A673 (cell line): ENCODE data around the gene LMF1.

Experiments used
- CTCF ChIP-seq: fragments of 300-800, 200-600 bp; sonication (generic); conservative IDR thresholded peaks from 2 replicates; pipeline ENCODE4 v1.5.1; 2017; ENCODE audit warnings: low read depth, mild to moderate bottlenecking, antibody characterized with exemption, low read length, moderate library complexity, mixed read lengths
- EZH2 ChIP-seq: fragments of 200-600 bp; sonication (generic); IDR thresholded peaks from 2 replicates; pipeline ENCODE4 v1.6.1; 2017; ENCODE audit warnings: borderline replicate concordance, low read depth, mild to moderate bottlenecking, mixed read lengths, antibody characterized with exemption, low read length; ENCODE audit not compliant: poor library complexity, severe bottlenecking

DNA sequence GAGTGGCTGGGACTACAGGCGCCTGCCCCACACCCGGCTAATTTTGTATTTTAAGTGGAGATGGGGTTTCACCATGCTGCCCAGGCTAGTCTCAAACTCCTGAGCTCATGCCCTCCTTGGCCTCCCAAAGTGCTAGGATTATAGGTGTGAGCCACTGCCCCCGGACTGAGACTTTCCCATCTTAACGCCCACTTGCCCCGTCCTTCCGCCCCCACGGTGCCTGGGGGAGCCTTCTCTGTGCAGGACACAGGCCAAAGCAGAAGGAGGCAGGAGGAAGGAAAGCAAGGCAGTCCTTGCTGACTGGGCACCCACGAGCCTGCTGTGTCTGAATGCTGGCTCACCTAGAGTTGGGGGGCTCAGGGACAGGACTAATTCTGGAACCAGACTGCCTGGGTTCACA is 152.7 kb downstream of the LMF1 start:
- TF ChIP-seq CTCF, result no peak
- no peak for TF ChIP-seq EZH2
